NCI-H2196 (cell line): Measurements from ENCODE around the gene LIPC.

Experiments
- DNase-seq: peaks from one replicate; lab custom pipeline; 2025; ENCODE audit not compliant: unreplicated experiment; lab: John Stamatoyannopoulos, UW

LIPC gene

DNA sequence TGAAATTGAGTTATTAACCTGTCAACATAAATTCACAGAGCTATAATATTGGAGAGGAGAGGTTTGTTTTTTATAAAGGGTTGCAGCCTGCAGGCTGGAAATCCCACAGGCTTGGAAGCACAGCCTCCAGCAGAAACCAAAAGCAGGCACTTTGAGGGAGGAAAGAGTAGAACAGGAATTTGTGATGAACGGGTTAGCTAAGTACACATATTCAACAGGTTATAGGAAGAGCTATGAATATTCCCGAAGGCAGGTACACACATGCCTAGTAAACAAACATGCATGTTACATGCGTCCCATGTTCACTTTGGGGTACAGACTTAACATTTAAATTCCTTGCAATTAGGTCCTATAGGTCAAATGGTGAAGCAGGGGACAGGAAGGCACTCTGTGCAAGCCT lies 25.9 kb upstream of the LIPC start:
- no peak for DNase-seq

DNA sequence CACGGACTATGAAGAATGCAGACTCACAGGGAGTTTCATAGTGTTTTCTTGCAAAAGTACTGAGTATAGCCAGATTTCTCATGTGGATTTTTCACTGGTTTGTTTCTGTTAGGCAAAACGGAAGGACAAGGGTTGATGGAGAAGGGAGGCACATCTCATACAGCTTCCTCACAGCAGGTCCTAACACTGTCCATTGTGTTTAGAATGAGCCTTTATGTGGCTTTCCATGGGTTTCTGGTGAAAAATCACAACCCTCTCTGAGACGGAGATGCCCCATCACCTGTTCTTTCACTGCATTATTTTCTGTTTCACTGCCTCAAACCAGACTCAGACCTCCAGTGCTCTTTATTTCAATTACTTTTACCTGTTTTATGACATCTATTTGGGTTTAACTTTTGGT lies 25.0 kb upstream of the LIPC start:
- DNase-seq: no peak

DNA sequence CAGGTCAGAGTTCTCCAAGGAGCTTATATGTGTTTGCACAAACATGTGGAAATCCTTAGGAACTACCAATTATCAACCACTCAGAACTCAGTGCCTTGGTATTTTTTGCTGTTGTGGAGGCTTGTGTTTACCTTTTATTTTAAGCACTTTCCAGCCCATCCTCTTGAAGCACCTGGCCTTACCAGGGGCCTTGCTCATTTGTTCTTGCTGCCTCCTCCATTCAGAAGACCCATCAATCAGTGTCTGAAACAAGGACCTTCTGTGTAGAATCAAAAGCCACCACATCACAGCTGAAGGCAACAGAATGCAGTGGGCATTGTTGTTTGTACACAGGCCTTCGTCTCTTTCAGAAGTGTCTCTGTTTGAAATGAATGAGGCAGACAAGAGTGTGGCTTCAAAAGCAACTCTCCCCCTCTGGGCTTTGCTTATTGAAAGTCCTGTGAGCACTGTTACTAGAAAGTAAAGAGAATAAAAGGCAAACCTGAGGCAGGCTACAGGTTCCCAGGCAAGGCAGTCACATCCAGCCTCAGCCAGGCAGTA lies 24.5 kb upstream of the LIPC start:
- no peak for DNase-seq

DNA sequence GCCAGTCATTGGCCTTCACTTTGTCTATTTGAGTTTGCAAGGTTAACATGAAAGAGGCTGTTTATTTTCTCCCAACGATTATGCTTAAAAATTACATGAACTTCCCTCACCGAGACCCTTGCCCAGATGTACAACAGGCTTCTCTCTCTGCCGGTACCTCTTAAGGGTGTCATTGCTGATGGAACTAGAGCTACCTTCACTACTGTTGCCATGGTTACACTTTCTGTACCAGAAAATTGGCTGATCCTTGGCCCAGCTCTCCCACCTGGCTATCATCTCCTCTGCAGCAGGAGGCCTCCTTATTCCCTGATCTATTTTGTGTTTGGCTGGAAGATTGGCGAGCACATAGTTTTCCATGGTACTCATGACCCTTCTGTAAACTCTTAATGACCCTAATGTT lies 24.0 kb upstream of the LIPC start:
- peak; percentile 1 for DNase-seq

DNA sequence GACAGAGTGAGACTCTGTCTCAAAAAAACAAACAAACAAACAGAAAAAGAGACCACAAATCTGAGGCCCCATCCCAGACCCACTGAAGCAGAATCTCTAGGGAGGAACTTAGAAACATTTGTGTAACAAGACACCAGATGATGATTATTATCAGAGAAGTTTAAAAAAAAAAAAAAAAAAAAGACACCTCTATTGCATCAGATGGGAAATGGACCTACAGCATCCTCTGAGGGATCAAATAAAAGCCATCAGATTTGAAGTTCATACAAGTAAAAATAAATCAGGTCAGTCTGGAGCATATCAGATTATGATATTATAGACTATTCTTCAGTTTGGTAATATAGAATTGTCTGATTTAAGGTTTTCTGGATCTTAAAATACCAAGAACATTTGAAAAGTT lies 21.9 kb upstream of the LIPC start:
- DNase-seq: no peak

DNA sequence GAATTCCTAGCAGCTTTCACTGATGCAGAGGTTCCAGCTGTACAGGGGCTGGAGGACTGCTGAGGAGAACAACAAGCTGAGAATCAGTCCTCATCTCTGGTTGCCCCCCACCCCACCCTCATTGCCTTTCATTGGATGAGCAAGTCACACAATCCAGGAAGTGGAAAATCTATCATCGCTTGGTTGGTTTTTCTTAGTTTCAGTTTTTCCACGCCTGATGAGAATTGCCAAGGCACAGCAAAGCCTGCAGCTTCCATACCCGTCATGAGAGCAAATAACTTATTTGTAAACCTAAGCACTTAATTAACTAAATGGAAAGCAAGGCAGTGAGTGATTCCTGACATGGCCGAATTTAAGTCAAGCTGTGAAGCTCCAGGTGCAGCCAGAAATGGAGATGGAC lies 21.4 kb upstream of the LIPC start:
- peak; percentile 6 for DNase-seq

DNA sequence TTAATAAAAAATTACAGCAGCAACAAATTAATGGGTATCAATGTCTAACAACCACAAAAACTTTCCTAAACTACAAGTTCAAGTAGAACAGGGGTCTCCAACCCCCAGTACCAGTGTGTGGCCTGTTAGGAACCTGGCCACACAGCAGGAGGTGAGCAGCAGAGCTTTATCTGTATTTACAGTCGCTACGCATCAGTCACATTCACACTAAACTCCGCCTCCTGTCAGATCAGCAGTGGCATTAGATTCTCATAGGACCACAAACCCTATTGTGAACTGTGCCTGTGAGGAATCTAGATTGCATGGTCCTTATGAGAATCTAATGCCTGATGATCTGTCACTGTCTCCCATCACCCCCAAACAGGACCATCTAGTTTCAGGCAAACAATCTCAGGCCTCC lies 18.5 kb upstream of the LIPC start:
- DNase-seq: no peak

DNA sequence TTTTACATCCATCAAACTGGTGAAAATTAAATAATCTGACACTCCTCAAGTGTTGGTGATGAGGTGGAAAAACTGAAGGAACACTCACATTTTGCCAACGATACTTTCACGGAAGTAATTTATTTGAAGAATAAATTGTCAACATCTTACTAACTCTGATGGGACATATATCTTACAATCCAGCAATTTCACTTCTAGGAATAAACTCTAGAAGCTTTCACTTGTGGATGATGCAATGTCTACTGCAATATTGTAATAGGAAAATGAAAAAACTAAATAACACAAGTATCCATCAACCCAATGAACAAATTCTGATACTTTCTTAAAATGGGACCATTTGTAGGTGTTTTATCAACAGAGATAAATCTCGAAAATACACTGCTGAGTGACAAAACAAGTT lies 16.2 kb upstream of the LIPC start:
- DNase-seq: no peak

DNA sequence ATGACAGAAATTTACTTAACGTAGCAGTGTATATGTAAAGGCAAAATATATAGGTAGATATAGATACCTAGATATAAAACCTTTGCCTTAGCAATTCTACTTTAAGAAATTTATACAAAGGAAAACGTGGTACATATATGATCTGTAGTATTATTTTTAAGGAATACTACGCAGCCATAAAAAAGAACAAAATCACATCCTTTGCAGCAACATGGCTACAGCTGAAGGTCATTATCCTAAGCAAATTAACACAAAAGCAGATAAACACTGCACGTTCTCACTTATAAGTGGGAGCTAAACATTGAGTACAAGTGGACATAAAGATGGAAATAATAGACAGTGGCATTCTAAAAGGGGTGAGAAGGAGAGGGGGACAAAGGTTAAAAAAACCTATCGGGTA lies 14.8 kb upstream of the LIPC start:
- no peak for DNase-seq

DNA sequence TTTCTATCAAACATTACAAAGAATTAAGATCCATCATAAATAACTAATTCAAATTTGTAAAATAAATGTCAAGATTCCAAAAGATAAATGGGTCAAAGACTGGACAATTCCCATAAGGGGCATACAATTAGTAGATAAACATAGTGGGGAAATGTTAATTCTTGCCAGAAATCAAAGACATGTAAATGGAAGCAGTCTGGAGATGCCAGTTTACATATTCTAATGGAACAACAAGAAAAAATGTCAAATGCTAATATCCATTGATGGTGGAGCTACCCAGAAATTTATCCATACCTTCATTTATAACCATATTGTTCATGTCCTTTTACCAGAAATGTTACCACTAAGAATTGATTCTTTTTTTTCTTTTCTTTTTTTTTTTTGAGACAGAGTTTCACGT lies 13.7 kb upstream of the LIPC start:
- DNase-seq: no peak

DNA sequence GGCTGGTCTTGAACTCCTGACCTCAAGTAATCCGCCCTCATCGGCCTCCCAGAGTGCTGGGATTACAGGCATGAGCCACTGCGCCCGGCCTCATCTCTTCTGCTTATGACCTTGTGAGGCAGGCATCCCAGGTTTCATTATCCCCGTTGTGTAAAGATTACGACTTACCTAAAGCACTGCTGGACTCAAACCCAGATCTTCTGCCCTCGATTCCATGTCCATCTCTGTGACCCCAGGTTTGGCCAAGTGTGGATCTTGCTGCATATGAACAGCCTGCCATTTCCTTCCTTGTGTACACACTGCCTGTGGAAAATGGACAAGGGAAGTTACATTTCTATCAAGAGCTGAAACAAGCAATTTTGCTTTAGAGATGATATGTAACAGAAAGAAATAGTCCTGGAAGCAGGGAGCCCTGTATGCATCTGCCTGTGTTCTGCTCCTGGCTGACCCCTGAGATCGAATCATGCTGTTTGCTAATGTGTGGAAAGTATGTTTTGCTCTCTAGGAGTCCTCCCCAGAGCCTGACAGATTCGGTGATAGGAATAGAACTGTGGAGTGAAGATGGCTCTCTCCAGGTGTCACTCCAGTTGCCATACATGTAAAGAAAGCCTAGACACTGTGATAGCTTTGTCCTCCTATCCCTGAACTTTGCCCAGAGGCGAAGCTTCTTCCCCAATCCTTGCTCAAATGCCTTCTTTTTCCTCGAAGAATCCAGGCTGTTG lies 11.8 kb upstream of the LIPC start:
- DNase-seq: no peak

DNA sequence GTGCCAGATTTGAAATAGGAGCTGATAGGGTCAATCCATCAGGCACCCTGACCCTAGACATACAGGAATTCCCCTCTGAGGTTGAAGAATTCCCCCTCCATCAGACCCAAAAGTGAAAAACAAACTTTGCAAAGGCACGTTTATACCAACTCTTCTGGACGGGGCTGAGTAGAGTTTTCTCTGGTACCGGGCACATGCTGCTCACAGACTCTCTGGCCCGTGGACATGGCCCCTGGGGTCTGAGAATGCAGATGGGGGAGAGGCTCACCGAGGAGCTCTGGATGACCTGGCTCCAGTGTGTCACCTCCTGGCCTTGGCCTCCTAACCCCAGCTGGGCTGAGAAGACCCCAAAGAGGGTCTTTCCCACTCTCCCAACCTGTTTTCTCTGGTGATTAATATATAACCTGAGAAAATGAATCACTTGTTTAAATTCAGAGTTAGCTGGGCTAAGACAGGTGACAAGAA lies 11.2 kb upstream of the LIPC start:
- no peak for DNase-seq

DNA sequence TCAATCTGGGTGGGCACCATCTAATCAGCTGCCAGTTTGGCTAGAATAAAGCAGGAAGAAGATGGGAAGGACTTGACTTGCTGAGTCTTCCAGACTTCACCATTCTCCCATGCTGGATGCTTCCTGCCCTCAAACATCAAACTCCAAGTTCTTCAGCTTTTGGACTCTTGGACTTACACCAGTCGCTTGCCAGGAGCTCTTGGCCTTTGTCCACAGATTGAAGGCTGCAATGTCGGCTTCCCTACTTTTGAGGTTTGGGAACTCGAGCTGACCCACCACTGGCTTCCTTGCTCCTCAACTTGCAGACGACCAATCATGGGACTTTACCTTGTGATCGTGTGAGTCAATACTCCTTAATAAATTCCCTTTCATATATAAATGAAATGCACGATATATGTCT lies 8.6 kb upstream of the LIPC start:
- no peak for DNase-seq

DNA sequence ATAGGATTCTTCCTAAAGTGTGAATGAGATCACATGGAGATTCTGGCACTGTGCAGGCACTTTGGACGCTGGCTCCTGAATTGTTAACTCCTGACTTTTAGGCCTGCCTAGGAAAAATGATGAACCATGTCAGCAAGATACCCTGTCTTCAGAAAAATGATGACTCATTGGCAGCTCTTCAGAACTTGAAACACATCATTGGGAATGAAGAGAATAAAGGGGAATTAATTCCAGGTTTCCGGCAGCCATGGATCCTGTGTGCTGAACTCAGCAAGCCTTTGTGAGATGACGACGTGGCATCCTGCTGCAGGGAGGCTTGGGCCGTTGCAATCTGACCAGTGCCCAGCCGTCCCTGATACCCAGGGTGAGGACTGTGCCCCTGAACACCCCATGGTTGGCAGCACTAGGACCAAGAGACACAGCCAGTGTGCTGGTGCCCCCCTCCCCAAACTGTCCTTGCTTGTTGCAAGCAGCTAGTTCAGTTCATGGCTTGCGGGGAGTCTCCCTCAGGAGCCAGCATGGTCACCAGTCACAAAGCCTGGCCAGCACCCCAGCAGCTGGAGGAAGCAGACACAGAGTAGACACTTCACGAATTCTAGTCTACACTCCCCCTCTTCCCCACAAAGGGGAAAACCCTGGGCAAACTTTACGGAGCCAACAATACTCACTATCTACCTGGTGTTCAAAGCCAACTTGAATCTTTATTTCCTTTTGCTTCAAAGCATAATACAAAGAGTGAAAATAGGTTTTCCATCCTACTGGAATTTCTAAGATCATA lies 7.8 kb upstream of the LIPC start:
- no peak for DNase-seq

DNA sequence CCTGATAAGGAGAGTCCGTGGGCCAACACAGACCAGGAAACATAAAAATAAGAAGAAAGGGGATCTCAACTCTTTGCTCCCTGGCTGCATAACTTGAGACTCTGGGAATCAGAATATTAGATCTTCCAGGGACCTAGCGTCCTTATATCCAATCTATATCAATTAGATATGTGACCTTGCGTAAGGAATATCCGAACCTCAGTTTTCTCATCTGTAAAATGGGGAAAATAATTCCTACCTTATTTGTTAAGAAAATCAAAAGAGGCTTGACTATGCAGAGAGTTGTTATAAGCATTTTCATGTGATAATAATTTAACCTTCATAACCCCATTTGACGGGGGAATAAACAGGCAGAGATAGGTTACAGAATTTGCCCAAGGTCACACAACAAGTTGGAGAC lies 7.1 kb upstream of the LIPC start:
- DNase-seq: no peak

DNA sequence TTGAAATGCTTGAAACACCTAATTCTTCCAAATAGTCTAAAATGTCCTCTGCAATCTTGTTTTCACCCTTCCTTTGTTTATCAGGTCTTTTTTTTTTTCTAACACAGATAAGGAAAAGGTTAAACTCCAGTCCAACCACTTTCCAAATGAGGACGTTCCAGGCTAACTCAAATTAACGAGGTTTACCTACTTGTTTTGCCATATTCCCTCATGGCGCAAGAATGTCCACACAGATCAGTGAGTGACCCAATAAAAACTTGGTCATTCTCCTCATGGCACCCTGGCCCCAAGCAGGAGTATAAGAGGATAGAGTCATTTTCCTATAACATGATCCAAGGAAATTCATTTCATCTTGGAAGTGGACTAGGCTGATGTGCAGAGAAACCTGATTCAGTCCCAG lies 6.6 kb upstream of the LIPC start:
- DNase-seq: no peak

DNA sequence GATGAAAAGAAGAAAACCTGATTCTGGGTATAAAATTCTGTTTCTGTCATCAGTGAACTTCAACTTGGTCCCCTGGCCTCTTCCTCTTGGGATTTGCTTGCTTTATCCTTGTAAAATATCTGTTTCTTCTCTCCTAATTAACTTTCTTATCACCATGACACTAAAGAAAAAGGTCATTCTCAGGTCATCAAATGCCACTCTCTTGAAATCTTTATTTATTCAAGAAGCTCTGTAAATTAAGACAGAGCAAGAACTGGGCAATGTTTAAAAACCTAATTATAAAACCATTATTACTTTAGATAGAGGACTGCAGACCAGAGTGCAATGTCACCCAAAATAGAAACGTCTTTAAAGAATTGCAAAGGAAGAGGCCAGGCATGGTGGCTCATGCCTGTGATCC lies 6.0 kb upstream of the LIPC start:
- DNase-seq: no peak

DNA sequence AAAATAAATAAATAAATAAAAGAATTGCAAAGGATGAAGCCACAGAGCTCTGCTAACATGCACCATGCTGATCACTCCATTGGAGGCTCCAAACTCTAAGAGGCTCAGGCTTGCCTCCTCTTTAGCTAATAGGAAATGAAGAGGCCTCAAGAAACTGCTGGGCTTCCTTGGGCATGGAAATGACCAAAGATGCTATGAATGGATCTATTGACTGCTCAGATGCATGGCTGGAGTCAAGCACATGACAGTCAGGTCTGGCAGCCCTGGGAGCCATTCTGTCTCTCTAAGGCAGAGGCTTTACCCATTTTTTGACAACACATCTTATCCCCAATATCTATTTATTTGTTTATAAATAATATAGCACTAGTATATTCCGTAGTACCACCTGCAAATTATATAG lies 5.3 kb upstream of the LIPC start:
- DNase-seq: no peak

DNA sequence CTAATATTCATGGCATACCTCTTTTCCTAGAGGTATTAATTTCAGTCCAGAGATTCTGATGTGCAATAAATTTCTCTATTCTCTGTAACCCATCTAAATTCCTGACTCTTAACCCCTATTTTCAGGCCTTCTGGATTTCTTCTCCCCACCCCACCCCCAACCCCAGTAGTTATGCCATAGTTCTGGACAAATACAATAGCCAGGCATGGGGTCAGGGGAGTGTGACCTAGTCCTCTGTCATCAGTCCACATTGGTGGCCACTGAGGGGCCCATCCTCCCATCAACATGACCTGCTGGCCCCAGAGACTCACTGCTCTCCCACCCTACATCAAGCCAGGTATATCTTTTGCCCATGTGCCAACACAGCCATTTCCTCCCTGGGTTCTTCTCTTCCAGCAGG lies 3.8 kb upstream of the LIPC start:
- no peak for DNase-seq

DNA sequence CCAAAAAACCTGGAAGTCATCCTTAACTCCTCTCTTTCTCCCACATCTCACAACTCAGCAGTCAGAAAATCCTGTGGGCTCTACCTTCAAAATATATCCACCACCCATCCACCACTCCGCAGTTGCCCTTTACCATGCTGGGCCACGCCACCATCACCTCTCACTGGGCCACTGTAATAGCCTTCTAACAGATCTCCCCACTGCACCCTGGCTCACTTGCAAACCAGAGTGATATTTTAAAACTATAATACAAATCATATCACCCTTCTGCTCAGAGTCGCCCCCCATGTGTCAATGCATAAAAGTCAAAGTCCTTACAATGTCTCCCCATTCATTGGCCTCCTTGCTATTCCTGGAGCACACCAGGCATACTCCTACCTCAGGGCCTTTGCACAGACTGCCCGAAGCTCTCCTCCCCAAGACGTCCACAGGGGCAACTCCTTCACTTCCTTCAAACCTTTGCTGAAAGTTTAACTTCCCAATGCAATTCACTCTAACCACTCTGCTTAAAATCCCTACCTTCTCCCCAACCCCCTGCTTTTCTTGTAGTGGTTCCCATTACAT lies 1.5 kb upstream of the LIPC start:
- DNase-seq: no peak

DNA sequence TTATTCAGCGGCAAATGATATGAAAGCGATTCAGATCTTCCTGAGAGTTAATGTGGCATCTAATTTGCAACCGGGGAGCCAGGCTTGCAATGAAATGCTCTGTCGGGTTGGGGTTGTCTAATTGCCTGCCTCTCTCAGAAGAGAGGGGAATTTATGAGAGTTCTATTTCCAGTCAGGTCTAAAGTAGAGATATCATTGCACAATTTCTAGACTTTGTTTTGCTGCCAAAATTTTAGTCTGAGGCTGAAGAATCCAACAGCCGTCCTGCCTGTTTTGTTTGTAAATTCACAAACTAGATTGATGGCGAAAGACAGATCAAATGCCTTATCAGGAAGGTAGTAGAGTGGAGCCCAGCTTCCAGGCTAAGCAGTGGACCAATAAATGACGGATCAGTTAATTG lies 610 bp downstream of the LIPC start:
- no peak for DNase-seq
